Skin epidermis (tissue), 12 donors: ENCODE results near the gene HPS6.
A peak's percentile ranks its signal among the peaks of the same experiment; 100 is the strongest.

Experiments used
- H3K27ac ChIP-seq, 21 experiments: fragments of 200-600 bp; sonication (generic) in 11 of 21; one replicate each; pipeline ENCODE4 v1.5.0; 2020; ENCODE audit warnings: mild to moderate bottlenecking in 3 of 21, inconsistent platforms in 2 of 21, moderate library complexity in 2 of 21
- H3K4me3 ChIP-seq, 7 experiments: fragments of 200-600 bp; sonication (generic) in 2 of 7; one replicate each; pipeline ENCODE4 v1.5.0; 2020; ENCODE audit warnings: inconsistent platforms in 2 of 7, mild to moderate bottlenecking in 2 of 7, moderate library complexity in 1 of 7

The HPS6 gene

GRCh38 chr10:102114861-102115618, 49.9 kb downstream of the HPS6 start:
- Histone ChIP-seq H3K27ac (peak overlapping the region; percentile 54 to 98 (median 92)), H3K4me3 (peak overlapping the region; percentile 54 to 83 (median 75))

GRCh38 chr10:102115775-102116174, 50.6 kb downstream of the HPS6 start:
- H3K4me3 ChIP-seq: peak overlapping the region in 3 of 7 experiments; percentile 54 to 83 (median 83)
- peak overlapping the region in 20 of 21 experiments; percentile 54 to 98 (median 92) for H3K27ac ChIP-seq

- Histone ChIP-seq H3K4me3 (peak overlapping the region in 1 of 7 experiments; percentile 76), H3K27ac (peak overlapping the region; percentile 15 to 99 (median 96))
Observed at GRCh38 chr10:102116656-102117055, 51.5 kb downstream of the HPS6 start.
